HuH-7.5 (cell line): ENCODE results near the gene ASL.
"Not testable (repeated sequence)": the region's sequence is repeated elsewhere in the genome, so short reads cannot be mapped to it uniquely, and the experiment has no call there.

Source experiments
- DNase-seq: peaks from one replicate; pipeline ENCODE4 v3.0.0; 2011; ENCODE audit warnings: low spot score

Gene ASL

GRCh38 chr7:66076462-66077329 lies 1.1 kb downstream of the ASL start:
- DNase-seq, result peak; percentile 79

GRCh38 chr7:66078067-66078466 lies 2.4 kb downstream of the ASL start:
- no peak for DNase-seq

GRCh38 chr7:66082083-66082482 lies 6.5 kb downstream of the ASL start:
- DNase-seq, result no peak

GRCh38 chr7:66082886-66083415 lies 7.3 kb downstream of the ASL start:
- DNase-seq, result no peak

GRCh38 chr7:66083677-66084076 lies 8.1 kb downstream of the ASL start:
- no peak for DNase-seq

- DNase-seq, result no peak
Measured at GRCh38 chr7:66088861-66089838, 13.5 kb downstream of the ASL start.

GRCh38 chr7:66092654-66093053 lies 17.0 kb downstream of the ASL start:
- DNase-seq, result no peak

GRCh38 chr7:66095010-66095409 lies 19.4 kb downstream of the ASL start:
- DNase-seq, result no peak

GRCh38 chr7:66099232-66099550 lies 23.6 kb downstream of the ASL start:
- no peak for DNase-seq

- DNase-seq, result no peak
Measured at GRCh38 chr7:66099551-66100407, 24.2 kb downstream of the ASL start.

- no peak for DNase-seq
Measured at GRCh38 chr7:66100408-66101050, 24.9 kb downstream of the ASL start.

GRCh38 chr7:66102168-66102567 lies 26.5 kb downstream of the ASL start:
- DNase-seq, result not testable (repeated sequence)

GRCh38 chr7:66103994-66104393 lies 28.4 kb downstream of the ASL start:
- not testable (repeated sequence) for DNase-seq

- DNase-seq, result no peak
Measured at GRCh38 chr7:66105263-66105748, 29.7 kb downstream of the ASL start.

- DNase-seq, result not testable (repeated sequence)
Measured at GRCh38 chr7:66108410-66108809, 32.8 kb downstream of the ASL start.

GRCh38 chr7:66110856-66111255 lies 35.2 kb downstream of the ASL start:
- no peak for DNase-seq

GRCh38 chr7:66114743-66115649 lies 39.4 kb downstream of the ASL start, which contains the start of gene CRCP:
CRCP (plus strand) TSS chr7:66114847; CDS start chr7:66114963, 116 bp downstream.
- peak; percentile 80 for DNase-seq

- DNase-seq, result not testable (repeated sequence)
Measured at GRCh38 chr7:66116680-66117420, 41.2 kb downstream of the ASL start.

- no peak for DNase-seq
Measured at GRCh38 chr7:66118603-66119002, 43.0 kb downstream of the ASL start.
